Calu3 (cell line): ENCODE data around the gene KLHDC8A. TPM values are rescaled to one million over a fixed set of nuclear protein-coding genes. Genes with fewer than 3 reads are reported as not detected.

Experiments used
- BruUV-seq: library from RNA; stranded (reverse); fragments of 400-500 nt; replicated peaks from 2 replicates; lab custom pipeline; 2021; lab: Mats Ljungman, UMichigan
- CTCF ChIA-PET: fragments of 300-600 bp; sonication (Branson Sonifier 250); formaldehyde crosslinking; loops from one replicate; lab custom pipeline; 2022; ENCODE audit warnings: antibody characterized with exemption; lab: Charles Lee
- DNase-seq: peaks from one replicate; pipeline ENCODE4 v3.0.0; 2022
- H3K27ac Mint-ChIP-seq: one replicate; pipeline ENCODE4 v1.8.0; 2022; ENCODE audit warnings: mixed read lengths; ENCODE audit not compliant: unreplicated experiment
- H3K27me3 Mint-ChIP-seq: one replicate; pipeline ENCODE4 v1.8.0; 2022; ENCODE audit warnings: mixed read lengths; ENCODE audit not compliant: unreplicated experiment
- H3K36me3 Mint-ChIP-seq: one replicate; pipeline ENCODE4 v1.8.0; 2022; ENCODE audit warnings: mild to moderate bottlenecking, moderate library complexity, mixed read lengths; ENCODE audit not compliant: insufficient read depth, unreplicated experiment
- H3K4me1 Mint-ChIP-seq: one replicate; pipeline ENCODE4 v1.8.0; 2022; ENCODE audit warnings: mild to moderate bottlenecking, low read depth, mixed read lengths; ENCODE audit not compliant: unreplicated experiment
- H3K4me3 Mint-ChIP-seq: one replicate; pipeline ENCODE4 v1.8.0; 2022; ENCODE audit warnings: mild to moderate bottlenecking, low read depth, moderate library complexity, mixed read lengths; ENCODE audit not compliant: unreplicated experiment
- H3K9me3 Mint-ChIP-seq: one replicate; pipeline ENCODE4 v1.8.0; 2022; ENCODE audit warnings: low read depth, mixed read lengths; ENCODE audit not compliant: unreplicated experiment
- intact Hi-C: fragments of 100-400 bp; cut with micrococcal nuclease; formaldehyde crosslinking; loops from one replicate; pipeline ENCODE4 v1.10.0; 2022; ENCODE audit not compliant: unreplicated experiment
- total RNA-seq: library from RNA; stranded (reverse); gene quantifications from 2 replicates; pipeline ENCODE4 v1.2.3, GENCODE V29; 2022
- TF ChIP-seq, protein P1 (sequence below): fragments of 200-600 bp; IDR thresholded peaks from one replicate; pipeline ENCODE4 v1.8.0; 2022; ENCODE audit warnings: antibody characterized with exemption; ENCODE audit not compliant: unreplicated experiment

KLHDC8A gene
- total RNA-seq, 1 experiment from 2014 or later, result not detected

DNA sequence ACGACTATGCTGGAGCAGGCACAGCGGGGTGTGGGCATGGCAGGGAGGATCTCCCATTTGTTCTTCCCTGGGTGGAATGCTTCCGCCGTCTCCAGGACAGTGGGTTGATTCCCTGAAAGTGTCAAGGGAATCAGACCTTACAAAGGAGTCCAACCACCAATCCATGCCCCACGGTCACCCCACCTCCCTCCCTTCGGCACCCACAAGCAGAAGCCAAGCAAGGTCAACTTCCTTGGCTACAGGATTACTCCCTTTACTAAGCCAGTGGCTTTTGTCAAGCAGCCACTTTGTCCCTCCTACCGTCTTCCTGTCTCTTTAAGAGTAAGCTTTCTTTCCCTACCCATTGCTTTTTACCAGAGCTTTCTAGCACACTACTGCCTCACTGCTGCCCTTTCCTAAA is 19.2 kb downstream of the KLHDC8A start:
- H3K27ac Mint-ChIP-seq, result no peak overlapping the region
- CTCF ChIA-PET, result interaction anchor here (0.5 to 3.0 kb wide), 9 partner anchors 16 to 339 kb away, joined by 3 to 22 read pairs (median 4); partner anchors contain the start of gene CDK18

DNA sequence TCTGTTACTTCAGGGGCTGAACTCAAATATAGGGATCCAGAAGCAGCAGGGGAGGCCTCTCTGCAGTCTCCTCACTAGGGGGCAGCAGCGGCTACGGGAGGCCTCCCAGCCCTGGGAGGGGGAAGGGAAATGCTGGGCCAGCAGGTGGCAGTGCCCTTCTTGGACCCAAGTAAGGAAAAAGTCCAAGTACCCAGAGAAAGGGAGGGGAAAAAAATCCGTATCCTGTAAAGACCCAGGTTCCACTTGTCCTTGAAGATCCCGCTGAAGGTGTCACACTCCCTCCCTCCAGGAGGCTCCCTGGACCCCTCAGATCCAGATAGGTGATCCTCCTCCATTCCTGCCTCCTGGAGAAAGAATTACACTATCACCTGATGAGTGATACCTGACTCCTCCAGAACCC is 21.0 kb downstream of the KLHDC8A start:
- peak; percentile 95 for DNase-seq
- Mint-ChIP-seq H3K27me3 (peaks cover 69% of the 10 kb centered on the region), H3K9me3 (no peaks in the 10 kb centered on the region), H3K36me3 (no peaks in the 10 kb centered on the region), H3K27ac (no peak overlapping the region), H3K4me3 (no peak overlapping the region), H3K4me1 (no peaks in the 10 kb centered on the region)
- no TSS peak for BruUV-seq
- intact Hi-C loops, result loop anchor here (1.0 to 5.0 kb wide), 3 partner anchors 97 to 189 kb away; no protein-coding TSS in a partner anchor
- CTCF ChIA-PET, result interaction anchor here (0.6 to 3.0 kb wide), 20 partner anchors 8 to 916 kb away, joined by 3 to 22 read pairs (median 4); no protein-coding TSS in a partner anchor
- TF ChIP-seq, protein P1, sequence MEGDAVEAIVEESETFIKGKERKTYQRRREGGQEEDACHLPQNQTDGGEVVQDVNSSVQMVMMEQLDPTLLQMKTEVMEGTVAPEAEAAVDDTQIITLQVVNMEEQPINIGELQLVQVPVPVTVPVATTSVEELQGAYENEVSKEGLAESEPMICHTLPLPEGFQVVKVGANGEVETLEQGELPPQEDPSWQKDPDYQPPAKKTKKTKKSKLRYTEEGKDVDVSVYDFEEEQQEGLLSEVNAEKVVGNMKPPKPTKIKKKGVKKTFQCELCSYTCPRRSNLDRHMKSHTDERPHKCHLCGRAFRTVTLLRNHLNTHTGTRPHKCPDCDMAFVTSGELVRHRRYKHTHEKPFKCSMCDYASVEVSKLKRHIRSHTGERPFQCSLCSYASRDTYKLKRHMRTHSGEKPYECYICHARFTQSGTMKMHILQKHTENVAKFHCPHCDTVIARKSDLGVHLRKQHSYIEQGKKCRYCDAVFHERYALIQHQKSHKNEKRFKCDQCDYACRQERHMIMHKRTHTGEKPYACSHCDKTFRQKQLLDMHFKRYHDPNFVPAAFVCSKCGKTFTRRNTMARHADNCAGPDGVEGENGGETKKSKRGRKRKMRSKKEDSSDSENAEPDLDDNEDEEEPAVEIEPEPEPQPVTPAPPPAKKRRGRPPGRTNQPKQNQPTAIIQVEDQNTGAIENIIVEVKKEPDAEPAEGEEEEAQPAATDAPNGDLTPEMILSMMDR, result peak; percentile 96

More for the DNA sequence above, 19.2 kb downstream of the KLHDC8A start:
- H3K4me3 Mint-ChIP-seq, result no peak overlapping the region
- intact Hi-C loops, result loop anchor here (5.0 kb wide), 2 partner anchors 95 to 150 kb away; no protein-coding TSS in a partner anchor
- BruUV-seq, result no TSS peak
- TF ChIP-seq, protein P1, result no peak
- H3K4me1 Mint-ChIP-seq, result no peaks in the 10 kb centered on the region
- no peak for DNase-seq
- H3K27me3 Mint-ChIP-seq, result peaks cover 61% of the 10 kb centered on the region
- no peaks in the 10 kb centered on the region for H3K36me3 Mint-ChIP-seq
- no peaks in the 10 kb centered on the region for H3K9me3 Mint-ChIP-seq

DNA sequence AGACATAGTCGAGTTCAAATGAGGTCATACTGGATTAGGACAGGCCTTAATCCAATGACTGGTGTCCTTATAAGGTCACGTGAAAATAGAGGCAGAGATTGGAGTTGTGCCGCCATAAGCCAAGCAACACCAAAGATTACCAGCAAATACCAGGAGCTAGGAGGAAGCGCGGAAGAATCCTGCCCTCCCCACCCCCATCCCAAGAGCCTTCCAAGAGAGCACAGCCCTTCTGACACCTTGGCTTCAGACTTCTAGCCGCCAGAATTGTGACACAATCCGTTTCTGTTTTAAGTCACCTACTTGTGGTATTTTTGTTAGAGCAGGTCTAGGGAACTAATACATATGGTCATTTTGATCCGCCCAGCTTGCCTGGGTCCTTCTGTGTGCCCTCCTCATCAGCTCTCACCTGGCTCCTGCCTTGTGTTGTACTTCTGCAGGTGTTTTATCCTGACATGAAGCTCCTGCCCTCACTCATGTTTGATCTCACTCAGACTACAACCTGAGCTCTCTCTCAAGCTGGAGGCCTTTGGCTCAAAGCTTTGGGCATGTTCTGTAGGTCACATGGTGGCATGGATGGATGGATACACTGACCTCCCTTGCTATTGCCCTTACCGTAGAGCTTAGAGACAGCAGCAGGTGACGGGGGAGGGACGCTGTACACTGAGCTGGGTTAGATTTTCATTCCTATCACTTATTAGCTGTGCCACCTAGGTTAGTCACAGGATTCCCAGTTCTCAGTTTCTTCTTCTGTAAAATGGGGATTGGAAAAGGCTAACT is 24.5 kb downstream of the KLHDC8A start:
- TF ChIP-seq, protein P1, result no peak
- Mint-ChIP-seq H3K4me3 (no peak overlapping the region), H3K9me3 (no peaks in the 10 kb centered on the region), H3K27me3 (peaks cover 79% of the 10 kb centered on the region), H3K4me1 (no peaks in the 10 kb centered on the region), H3K27ac (no peak overlapping the region), H3K36me3 (no peaks in the 10 kb centered on the region)
- intact Hi-C loops, result no loop called here
- BruUV-seq, result no TSS peak
- no peak for DNase-seq
- CTCF ChIA-PET, result interaction anchor here (0.6 to 11.0 kb wide), 4 partner anchors 21 to 153 kb away, joined by 3 to 303 read pairs (median 4); no protein-coding TSS in a partner anchor

DNA sequence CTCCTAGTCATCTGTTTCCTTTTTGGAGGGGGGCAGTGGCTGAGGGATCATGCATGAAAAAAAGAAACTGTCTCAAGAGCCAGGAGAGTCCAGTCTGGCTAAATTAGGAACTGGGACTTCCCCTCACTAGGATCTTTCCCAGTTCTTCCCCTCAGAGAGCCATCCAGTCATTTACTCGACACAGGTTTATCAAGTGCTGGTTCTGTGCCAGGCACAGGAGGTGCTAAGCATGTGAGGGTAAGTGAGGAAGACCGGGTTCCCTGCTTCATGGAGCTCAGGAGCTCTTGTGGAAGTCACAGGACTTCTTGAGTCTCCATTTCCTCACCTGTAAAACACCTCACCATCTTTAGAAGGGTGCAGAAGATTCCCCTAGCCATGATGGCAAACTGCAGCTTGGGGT is 26.6 kb downstream of the KLHDC8A start:
- intact Hi-C loops, result no loop called here
- CTCF ChIA-PET, result interaction anchor here (0.7 to 11.0 kb wide), 4 partner anchors 24 to 65 kb away, joined by 3 to 303 read pairs (median 4); no protein-coding TSS in a partner anchor
- H3K27ac Mint-ChIP-seq, result no peak overlapping the region
- TF ChIP-seq, protein P1, result no peak
- peaks cover 4% of the 10 kb centered on the region for H3K4me1 Mint-ChIP-seq
- H3K4me3 Mint-ChIP-seq, result no peak overlapping the region
- no peak for DNase-seq
- peaks cover 85% of the 10 kb centered on the region for H3K27me3 Mint-ChIP-seq
- no peaks in the 10 kb centered on the region for H3K9me3 Mint-ChIP-seq
- H3K36me3 Mint-ChIP-seq, result no peaks in the 10 kb centered on the region
- BruUV-seq, result no TSS peak
